ENCODE data around the gene SNN. TPM values are rescaled to one million over a fixed set of nuclear protein-coding genes. Genes with fewer than 3 reads are reported as not detected.
A peak's percentile ranks its signal among the peaks of the same experiment; 100 is the strongest.

Gene SNN
- total and polyA plus RNA-seq, 3 experiments from 2014 or later, result 5.8 to 10.6 (median 6.0) TPM

GRCh38 chr16:11670171-11671131 is 2.2 kb downstream of the SNN start:
- peaks cover 49 to 80% (median 56%) of the 10 kb centered on the region in 3 donors for H3K4me1 Mint-ChIP-seq
- H3K4me1 ChIP-seq (ENCODE audit: insufficient read depth, low read length), result peaks cover 60% of the 10 kb centered on the region
- peak overlapping the region; percentile 54 for H3K4me3 ChIP-seq (ENCODE audit: low read length)
- H3K9me3 Mint-ChIP-seq, result peaks cover 0 to 2% (median 0%) of the 10 kb centered on the region in 5 donors
- POLR2A ChIA-PET, result interaction anchor here (0.8 kb wide), 1 partner anchor 10 kb away, joined by 3 read pairs; no protein-coding TSS in a partner anchor
- peaks cover 0 to 5% (median 0%) of the 10 kb centered on the region in 3 donors for H3K36me3 Mint-ChIP-seq
- no peak overlapping the region for H3K27ac ChIP-seq (ENCODE audit: low read depth, low read length)
- peak in 3 of 5 donors; percentile 27 to 62 (median 58) for DNase-seq
- peak overlapping the region; percentile 77 to 92 (median 85) for H3K27ac Mint-ChIP-seq
- peak overlapping the region; percentile 83 to 90 (median 86) for H3K4me3 Mint-ChIP-seq
- no peaks in the 10 kb centered on the region for H3K36me3 ChIP-seq (ENCODE audit: insufficient read depth, low read length)
- no peaks in the 10 kb centered on the region for H3K9me3 ChIP-seq (ENCODE audit: low read length)
- H3K27me3 Mint-ChIP-seq, result no peaks in the 10 kb centered on the region
- CTCF ChIA-PET, result interaction anchor here (1.1 kb wide), 3 partner anchors 44 to 139 kb away, joined by 3 to 5 read pairs (median 4); no protein-coding TSS in a partner anchor
- H3K27me3 ChIP-seq (ENCODE audit: insufficient read depth, low read length, poor library complexity, severe bottlenecking), result no peaks in the 10 kb centered on the region

DNA sequence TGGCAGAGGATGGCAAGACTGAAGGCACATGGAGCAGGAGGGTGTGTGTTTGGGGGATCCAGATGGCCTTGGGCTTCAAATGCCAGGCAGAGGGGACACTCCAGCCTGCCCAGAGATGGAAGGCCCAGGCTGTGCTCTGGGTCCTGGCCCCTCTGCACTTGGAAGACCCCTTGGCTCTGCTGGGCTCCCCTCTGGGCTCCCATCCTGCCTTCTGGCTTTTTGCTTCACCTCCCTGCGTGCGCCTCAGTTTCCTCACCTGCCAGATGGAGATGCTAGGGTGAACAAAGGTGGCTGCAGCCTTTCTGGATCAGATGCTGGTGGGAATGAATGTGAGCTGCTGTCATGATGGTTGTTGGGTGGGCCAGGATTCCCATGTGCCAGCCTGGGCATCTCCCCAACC is 3.0 kb downstream of the SNN start:
- Histone ChIP-seq H3K4me3 (ENCODE audit: low read length) (no peak overlapping the region), H3K4me1 (ENCODE audit: insufficient read depth, low read length) (peaks cover 51% of the 10 kb centered on the region), H3K27me3 (ENCODE audit: insufficient read depth, low read length, poor library complexity, severe bottlenecking) (no peaks in the 10 kb centered on the region), H3K27ac (ENCODE audit: low read depth, low read length) (no peak overlapping the region), H3K9me3 (ENCODE audit: low read length) (no peaks in the 10 kb centered on the region), H3K36me3 (ENCODE audit: insufficient read depth, low read length) (no peaks in the 10 kb centered on the region)
- H3K27me3 Mint-ChIP-seq, result no peaks in the 10 kb centered on the region
- peak overlapping the region in 4 of 8 donors; percentile 29 to 84 (median 60) for H3K27ac Mint-ChIP-seq
- H3K9me3 Mint-ChIP-seq, result no peaks in the 10 kb centered on the region
- peak in 1 of 5 donors; percentile 26 for DNase-seq
- peaks cover 44 to 78% (median 51%) of the 10 kb centered on the region in 3 donors for H3K4me1 Mint-ChIP-seq
- H3K4me3 Mint-ChIP-seq, result peak overlapping the region in 4 of 7 donors; percentile 15 to 88 (median 73)
- ChIA-PET CTCF (interaction anchor here (1.1 kb wide), 1 partner anchor 140 kb away, joined by 5 read pairs; no protein-coding TSS in a partner anchor), POLR2A (no interaction called here)
- peaks cover 0 to 12% (median 0%) of the 10 kb centered on the region in 3 donors for H3K36me3 Mint-ChIP-seq

- Histone ChIP-seq H3K4me1 (ENCODE audit: insufficient read depth, low read length) (peaks cover 49% of the 10 kb centered on the region), H3K27ac (ENCODE audit: low read depth, low read length) (no peak overlapping the region), H3K36me3 (ENCODE audit: insufficient read depth, low read length) (peaks cover 1% of the 10 kb centered on the region), H3K4me3 (ENCODE audit: low read length) (no peak overlapping the region), H3K9me3 (ENCODE audit: low read length) (no peaks in the 10 kb centered on the region), H3K27me3 (ENCODE audit: insufficient read depth, low read length, poor library complexity, severe bottlenecking) (no peaks in the 10 kb centered on the region)
- ChIA-PET CTCF (interaction anchor here (1.1 kb wide), 1 partner anchor 140 kb away, joined by 5 read pairs; no protein-coding TSS in a partner anchor), POLR2A (interaction anchor here (0.5 to 0.6 kb wide), 2 partner anchors 126 to 934 kb away, joined by 4 to 5 read pairs; no protein-coding TSS in a partner anchor)
- Mint-ChIP-seq H3K4me1 (peaks cover 41 to 75% (median 48%) of the 10 kb centered on the region in 3 donors), H3K27me3 (no peaks in the 10 kb centered on the region), H3K36me3 (peaks cover 0 to 16% (median 2%) of the 10 kb centered on the region in 3 donors), H3K27ac (peak overlapping the region in 3 of 8 donors; percentile 63 to 84 (median 73)), H3K4me3 (peak overlapping the region in 3 of 7 donors; percentile 57 to 60 (median 59)), H3K9me3 (no peaks in the 10 kb centered on the region)
- DNase-seq, result peak in 1 of 5 donors; percentile 29
These were observed 3.4 kb downstream of the SNN start for GRCh38 chr16:11671676-11672075.

GRCh38 chr16:11672206-11673090 is 4.2 kb downstream of the SNN start:
- Histone ChIP-seq H3K27ac (ENCODE audit: low read depth, low read length) (no peak overlapping the region), H3K36me3 (ENCODE audit: insufficient read depth, low read length) (peaks cover 6% of the 10 kb centered on the region), H3K4me1 (ENCODE audit: insufficient read depth, low read length) (peaks cover 49% of the 10 kb centered on the region), H3K9me3 (ENCODE audit: low read length) (no peaks in the 10 kb centered on the region), H3K27me3 (ENCODE audit: insufficient read depth, low read length, poor library complexity, severe bottlenecking) (no peaks in the 10 kb centered on the region), H3K4me3 (ENCODE audit: low read length) (peak overlapping the region; percentile 39)
- peaks cover 41 to 78% (median 43%) of the 10 kb centered on the region in 3 donors for H3K4me1 Mint-ChIP-seq
- DNase-seq, result peak in 3 of 5 donors; percentile 30 to 56 (median 45)
- H3K9me3 Mint-ChIP-seq, result no peaks in the 10 kb centered on the region
- no peaks in the 10 kb centered on the region for H3K27me3 Mint-ChIP-seq
- POLR2A ChIA-PET, result interaction anchor here (0.5 to 0.6 kb wide), 3 partner anchors 53 to 935 kb away, joined by 4 to 5 read pairs (median 4); no protein-coding TSS in a partner anchor
- CTCF ChIA-PET, result no interaction called here
- H3K4me3 Mint-ChIP-seq, result peak overlapping the region; percentile 23 to 77 (median 57)
- peaks cover 0 to 24% (median 8%) of the 10 kb centered on the region in 3 donors for H3K36me3 Mint-ChIP-seq
- H3K27ac Mint-ChIP-seq, result peak overlapping the region; percentile 57 to 92 (median 75)

- Mint-ChIP-seq H3K27me3 (no peaks in the 10 kb centered on the region), H3K4me3 (peak overlapping the region in 6 of 7 donors; percentile 23 to 61 (median 34)), H3K36me3 (peaks cover 0 to 33% (median 10%) of the 10 kb centered on the region in 3 donors), H3K4me1 (peaks cover 43 to 83% (median 45%) of the 10 kb centered on the region in 3 donors), H3K9me3 (no peaks in the 10 kb centered on the region), H3K27ac (peak overlapping the region; percentile 20 to 81 (median 72))
- Histone ChIP-seq H3K4me1 (ENCODE audit: insufficient read depth, low read length) (peaks cover 44% of the 10 kb centered on the region), H3K4me3 (ENCODE audit: low read length) (no peak overlapping the region), H3K27me3 (ENCODE audit: insufficient read depth, low read length, poor library complexity, severe bottlenecking) (no peaks in the 10 kb centered on the region), H3K36me3 (ENCODE audit: insufficient read depth, low read length) (peaks cover 8% of the 10 kb centered on the region), H3K27ac (ENCODE audit: low read depth, low read length) (no peak overlapping the region), H3K9me3 (ENCODE audit: low read length) (no peaks in the 10 kb centered on the region)
- ChIA-PET CTCF (no interaction called here), POLR2A (interaction anchor here (0.6 kb wide), 1 partner anchor 54 kb away, joined by 4 read pairs; no protein-coding TSS in a partner anchor)
- peak in 1 of 5 donors; percentile 45 for DNase-seq
These were observed 5.1 kb downstream of the SNN start for GRCh38 chr16:11673091-11674000.

GRCh38 chr16:11674001-11674817 is 6.0 kb downstream of the SNN start:
- no peaks in the 10 kb centered on the region for H3K27me3 ChIP-seq (ENCODE audit: insufficient read depth, low read length, poor library complexity, severe bottlenecking)
- DNase-seq, result peak in 1 of 5 donors; percentile 36
- ChIA-PET CTCF (no interaction called here), POLR2A (no interaction called here)
- no peaks in the 10 kb centered on the region for H3K27me3 Mint-ChIP-seq
- H3K9me3 Mint-ChIP-seq, result no peaks in the 10 kb centered on the region
- H3K4me1 Mint-ChIP-seq, result peaks cover 43 to 89% (median 47%) of the 10 kb centered on the region in 3 donors
- H3K9me3 ChIP-seq (ENCODE audit: low read length), result no peaks in the 10 kb centered on the region
- H3K36me3 ChIP-seq (ENCODE audit: insufficient read depth, low read length), result peaks cover 16% of the 10 kb centered on the region
- H3K27ac ChIP-seq (ENCODE audit: low read depth, low read length), result no peak overlapping the region
- H3K27ac Mint-ChIP-seq, result peak overlapping the region in 5 of 8 donors; percentile 35 to 79 (median 65)
- H3K4me3 Mint-ChIP-seq, result peak overlapping the region in 1 of 7 donors; percentile 60
- H3K36me3 Mint-ChIP-seq, result peaks cover 0 to 40% (median 10%) of the 10 kb centered on the region in 3 donors
- H3K4me1 ChIP-seq (ENCODE audit: insufficient read depth, low read length), result peaks cover 43% of the 10 kb centered on the region
- no peak overlapping the region for H3K4me3 ChIP-seq (ENCODE audit: low read length)

Data from CD8-positive, alpha-beta memory T cell (primary cell).